H1 (cell line): Measurements from ENCODE around the gene SPTAN1. TPM values are rescaled to one million over a fixed set of nuclear protein-coding genes. Genes with fewer than 3 reads are reported as not detected.

Source experiments
- TBP ChIP-seq: IDR thresholded peaks from 2 replicates; pipeline ENCODE4 v1.6.1; 2011; ENCODE audit warnings: low read depth, low read length, improper control_type of control experiment
- polyA plus RNA-seq, 7 experiments: library from polyadenylated mRNA; depleted of rRNA in 3 of 7; stranded (reverse) in 5 of 7; unstranded in 2 of 7; fragments of >200 nt in 5 of 7; fragments of 200-250 nt in 2 of 7; gene quantifications; 1 replicate in 5 of 7; 2 replicates in 1 of 7; 4 replicates in 1 of 7; pipeline versions ENCODE4 v1.2.1 to v1.2.3, GENCODE V29; 2011 to 2013; ENCODE audit warnings: missing spikeins in 2 of 7, mixed read lengths in 2 of 7
- total RNA-seq: library from RNA; stranded (reverse); fragmentation: NEBNext Ultra II Directional; extraction: Animal tissue kit (Norgen Biotek cat#: 25700); gene quantifications from 2 replicates; pipeline ENCODE4 v1.2.1, GENCODE V29; 2021

Gene SPTAN1
- total and polyA plus RNA-seq, 2 of the 8 experiments (the other 6 are each of a cell fraction or from before 2014, with no cell fraction given), result 182 to 216 TPM

DNA sequence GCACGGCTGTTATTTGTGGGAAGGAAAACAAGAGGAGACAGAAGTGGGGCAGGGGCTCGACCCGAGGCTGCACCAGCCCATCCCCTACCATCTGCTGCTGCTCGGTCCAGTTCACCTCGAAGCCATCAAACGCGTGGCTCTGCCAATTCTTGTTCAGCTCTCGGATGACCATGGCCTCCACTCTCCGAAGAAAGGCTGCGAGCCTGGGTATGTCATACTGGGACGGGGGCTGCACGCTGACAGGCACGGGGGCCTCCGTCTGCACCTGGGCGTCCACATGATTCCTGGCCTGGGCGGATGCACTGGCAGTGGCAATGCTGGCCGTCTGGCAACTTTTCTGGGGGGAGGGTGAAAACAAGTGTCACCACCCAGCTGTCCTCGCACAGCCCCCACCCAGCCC lies 88.2 kb downstream of the SPTAN1 start (continued):
- TF ChIP-seq TBP, result no peak
